GF-D8 (cell line): Measurements from ENCODE around the gene ANKRD61.
A peak's percentile ranks its signal among the peaks of the same experiment; 100 is the strongest.
"Not testable (repeated sequence)": the region's sequence is repeated elsewhere in the genome, so short reads cannot be mapped to it uniquely, and the experiment has no call there.

Experiments
- DNase-seq: peaks from one replicate; lab custom pipeline; 2025; lab: John Stamatoyannopoulos, UW

ANKRD61 gene

DNA sequence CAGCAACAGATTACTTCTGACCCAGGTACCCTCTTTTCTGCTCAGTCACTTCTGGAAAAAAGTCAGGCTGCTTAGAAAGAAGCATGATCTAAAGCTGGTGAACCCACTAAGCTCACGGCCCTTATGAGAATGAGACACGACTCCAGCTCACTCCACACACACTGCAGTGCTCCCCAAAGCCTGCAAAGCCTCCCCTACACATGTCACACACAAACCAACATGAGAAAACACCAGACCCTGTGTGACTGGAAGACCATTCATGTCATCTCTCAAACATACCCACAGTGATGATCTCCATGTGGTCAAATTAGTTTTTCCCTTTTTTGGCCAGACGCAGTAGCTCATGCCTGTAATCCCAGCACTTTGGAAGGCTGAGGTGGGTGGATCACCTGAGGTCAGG is 391 bp downstream of the ANKRD61 start:
- DNase-seq = no peak

DNA sequence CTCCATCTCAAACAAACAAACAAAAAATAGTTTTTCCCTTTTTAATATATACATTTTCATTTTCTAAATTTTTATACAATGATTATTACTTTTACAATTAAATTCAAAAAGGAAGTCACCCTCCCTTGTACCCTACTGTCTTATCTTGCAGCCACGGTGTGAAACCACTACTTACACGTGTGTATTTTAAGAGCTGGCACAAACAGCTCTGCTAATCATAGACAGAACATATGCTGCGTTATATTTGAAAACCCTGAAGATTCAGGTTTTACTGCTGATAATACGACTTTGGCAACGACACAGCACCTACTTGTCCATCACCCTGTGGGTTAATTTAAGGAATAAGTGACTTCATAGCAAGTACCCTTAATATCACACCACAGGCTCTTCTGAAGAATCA is 991 bp downstream of the ANKRD61 start:
- DNase-seq = no peak

DNA sequence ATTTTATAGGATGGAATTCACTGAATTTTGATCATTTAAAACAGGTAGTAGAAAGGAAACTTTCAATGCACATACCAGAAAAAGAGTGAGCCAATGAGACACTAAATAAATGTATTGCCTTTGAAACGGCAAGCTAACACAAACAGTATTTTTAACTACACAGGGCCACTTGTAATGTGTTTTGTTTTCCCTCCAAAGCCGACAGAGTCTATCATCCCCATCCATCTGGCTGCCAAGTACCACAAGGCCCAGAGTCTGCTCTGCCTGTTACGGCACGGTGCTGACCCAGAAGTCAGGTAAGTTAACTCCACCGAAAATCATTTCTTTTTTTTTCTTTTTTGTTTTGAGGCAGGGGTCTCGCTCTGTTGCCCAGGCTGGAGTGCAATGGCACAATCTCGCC is 1.5 kb downstream of the ANKRD61 start:
- DNase-seq = no peak

DNA sequence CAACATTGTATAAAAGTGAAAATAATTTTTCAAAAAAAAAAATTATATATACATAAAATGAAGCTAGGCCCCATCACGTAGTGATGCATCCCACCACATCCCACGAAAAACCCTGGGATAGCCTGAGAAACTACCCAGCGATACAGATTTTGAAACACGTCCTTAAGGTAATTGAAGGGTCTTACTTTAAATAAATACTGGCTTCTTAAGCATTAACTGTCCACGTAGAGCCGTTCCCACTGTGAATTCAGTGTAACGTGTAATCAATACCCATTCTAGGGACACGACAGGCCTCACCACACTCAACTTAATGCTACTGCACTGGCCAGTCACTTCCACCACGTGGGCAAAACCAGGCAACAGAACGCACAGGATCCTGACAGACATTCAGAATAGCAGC is 4.0 kb downstream of the ANKRD61 start:
- DNase-seq = no peak

DNA sequence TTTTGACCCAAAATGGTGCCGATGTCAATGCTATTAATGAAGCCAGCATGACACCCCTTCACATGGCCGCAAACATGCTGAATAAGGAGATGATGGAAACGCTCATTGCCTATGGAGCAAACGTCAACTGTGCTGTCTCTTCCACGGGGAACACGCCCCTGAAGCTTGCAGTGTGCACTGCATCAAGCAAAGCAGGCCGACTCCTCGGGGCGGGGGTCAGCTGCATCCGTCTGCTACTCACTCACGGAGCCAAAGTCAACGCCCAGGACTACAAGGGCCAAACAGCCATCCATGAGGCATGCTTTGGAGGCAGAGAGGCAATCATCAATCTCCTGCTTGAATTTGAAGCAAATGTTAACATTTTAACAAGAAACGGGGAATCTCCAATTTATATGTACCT is 4.5 kb downstream of the ANKRD61 start:
- DNase-seq = no peak

DNA sequence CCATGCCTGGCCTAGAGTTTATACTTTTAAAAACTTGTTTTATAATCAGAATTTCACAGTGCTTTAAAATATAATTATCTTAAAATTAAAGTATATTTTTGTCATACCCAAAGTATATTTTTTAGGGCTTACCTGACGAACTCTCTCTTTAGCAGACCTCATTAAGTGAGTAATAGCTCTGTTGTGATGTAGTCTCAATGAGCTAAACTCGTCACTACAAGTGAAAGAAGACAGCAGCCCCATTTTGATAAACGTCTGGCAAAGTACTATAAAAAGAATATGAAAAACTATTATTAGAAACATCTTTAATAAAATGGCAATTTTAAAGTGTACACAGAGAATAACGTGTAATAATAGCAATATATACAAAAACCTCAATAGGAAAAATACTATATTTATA is 18.6 kb downstream of the ANKRD61 start:
- DNase-seq = no peak

DNA sequence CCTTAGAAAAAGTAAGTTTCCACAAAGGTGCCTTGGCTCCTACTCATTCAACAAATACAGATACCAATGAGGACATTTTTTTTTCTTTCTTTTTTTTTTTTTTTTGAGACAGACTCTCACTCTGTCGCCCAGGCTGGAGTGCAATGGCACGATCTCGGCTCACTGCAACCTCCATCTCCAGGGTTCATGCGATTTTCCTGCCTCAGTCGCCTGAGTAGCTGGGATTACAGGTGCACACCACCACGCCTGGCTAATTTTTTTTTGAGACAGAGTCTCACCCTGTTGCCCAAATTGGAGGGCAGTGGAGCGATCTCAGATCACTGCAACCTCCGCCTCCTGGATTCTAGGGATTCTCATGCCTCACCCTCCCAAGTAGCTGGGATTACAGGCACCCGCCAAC is 20.0 kb downstream of the ANKRD61 start:
- not testable (repeated sequence) for DNase-seq

DNA sequence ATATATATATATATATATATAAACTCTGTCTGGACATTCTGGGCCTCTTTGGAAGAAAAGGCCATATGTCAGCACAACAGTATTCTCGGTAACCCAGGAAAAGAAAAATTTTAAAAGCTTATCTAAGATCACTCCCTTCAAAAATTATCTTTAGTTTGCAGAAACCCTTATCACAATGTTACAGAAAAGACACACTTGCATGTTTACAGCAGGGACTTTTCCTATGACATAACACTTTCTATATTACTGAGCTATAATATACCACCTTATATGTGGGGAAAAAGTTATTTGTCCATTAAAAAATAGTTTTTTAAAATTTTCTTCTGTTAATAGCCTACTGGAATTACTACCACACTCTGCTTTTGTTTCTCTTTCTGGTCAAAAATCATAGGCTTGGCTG is 25.4 kb downstream of the ANKRD61 start:
- DNase-seq = no peak

DNA sequence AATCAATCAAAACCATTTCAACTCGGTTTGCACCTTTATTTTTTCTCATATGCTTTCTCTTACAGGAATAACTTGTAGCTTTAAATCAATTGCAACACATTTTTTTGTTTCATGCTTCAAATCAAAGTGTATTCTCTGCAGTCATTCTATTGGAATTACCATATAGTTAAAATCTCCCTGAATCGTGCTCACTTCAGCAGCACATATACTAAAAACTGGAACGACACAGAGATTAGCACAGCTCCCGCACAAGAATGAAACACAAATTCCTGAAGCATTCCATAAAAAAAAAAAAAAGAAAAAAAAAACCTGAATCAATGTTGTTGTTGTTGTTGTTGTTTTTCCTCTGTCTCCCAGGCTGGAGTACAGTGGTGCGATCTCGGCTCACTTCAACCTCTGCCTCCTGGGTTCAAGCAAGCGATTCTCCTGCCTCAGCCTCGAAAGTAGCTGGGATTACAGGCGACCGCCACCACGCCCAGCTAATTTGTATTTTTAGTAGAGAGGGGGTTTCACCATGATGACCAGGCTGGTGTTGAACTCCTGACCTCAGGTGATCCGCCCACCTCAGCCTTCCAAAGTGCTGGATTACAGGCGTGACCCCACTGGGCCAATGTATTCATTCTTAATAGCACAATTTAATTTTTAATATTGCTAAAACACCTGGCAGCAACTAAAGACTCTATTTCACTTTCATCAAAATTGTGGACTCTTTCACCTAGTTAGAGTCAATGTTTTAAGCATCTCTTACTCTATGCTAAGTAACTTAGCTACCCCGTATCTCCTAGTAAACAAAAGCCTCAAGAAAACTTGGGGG is 26.3 kb downstream of the ANKRD61 start:
- no peak for DNase-seq

DNA sequence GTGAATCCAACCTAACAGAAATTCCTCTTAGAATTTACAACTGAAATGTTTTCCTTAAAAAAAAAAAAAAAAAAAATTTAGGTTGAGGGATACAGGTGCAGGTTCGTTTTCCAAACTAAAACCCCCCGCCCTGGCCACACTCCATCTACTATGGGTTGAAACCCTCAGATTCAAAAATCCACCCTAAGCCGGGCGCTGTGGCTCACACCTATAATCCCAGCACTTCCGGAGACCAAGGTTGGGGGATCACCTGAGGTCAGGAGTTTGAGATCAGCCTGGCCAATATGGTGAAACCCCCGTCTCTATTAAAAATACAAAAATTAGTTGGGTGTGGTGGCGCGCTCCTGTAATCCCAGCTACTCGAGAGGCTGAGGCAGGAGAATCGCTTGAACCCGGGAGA is 28.8 kb downstream of the ANKRD61 start:
- not testable (repeated sequence) for DNase-seq

DNA sequence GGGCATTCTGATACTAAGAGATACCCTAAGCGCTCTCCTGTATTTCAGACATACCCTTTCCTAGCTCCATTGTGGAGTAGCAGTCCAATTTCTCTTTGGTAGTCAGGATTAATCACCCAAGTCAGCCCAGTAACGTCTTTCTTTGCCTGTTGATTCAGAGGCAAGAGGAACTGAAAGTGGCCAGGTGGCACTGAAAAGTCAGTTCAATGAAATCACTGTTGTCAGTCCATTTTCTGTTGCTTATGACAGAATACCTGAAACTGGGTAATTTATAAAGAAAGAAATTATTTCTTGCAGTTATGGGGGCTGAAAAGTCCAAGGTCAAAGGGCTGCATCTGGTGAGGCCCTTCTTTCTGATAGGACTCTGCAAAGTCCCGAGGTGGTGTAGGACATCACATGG is 40.2 kb downstream of the ANKRD61 start:
- no peak for DNase-seq

DNA sequence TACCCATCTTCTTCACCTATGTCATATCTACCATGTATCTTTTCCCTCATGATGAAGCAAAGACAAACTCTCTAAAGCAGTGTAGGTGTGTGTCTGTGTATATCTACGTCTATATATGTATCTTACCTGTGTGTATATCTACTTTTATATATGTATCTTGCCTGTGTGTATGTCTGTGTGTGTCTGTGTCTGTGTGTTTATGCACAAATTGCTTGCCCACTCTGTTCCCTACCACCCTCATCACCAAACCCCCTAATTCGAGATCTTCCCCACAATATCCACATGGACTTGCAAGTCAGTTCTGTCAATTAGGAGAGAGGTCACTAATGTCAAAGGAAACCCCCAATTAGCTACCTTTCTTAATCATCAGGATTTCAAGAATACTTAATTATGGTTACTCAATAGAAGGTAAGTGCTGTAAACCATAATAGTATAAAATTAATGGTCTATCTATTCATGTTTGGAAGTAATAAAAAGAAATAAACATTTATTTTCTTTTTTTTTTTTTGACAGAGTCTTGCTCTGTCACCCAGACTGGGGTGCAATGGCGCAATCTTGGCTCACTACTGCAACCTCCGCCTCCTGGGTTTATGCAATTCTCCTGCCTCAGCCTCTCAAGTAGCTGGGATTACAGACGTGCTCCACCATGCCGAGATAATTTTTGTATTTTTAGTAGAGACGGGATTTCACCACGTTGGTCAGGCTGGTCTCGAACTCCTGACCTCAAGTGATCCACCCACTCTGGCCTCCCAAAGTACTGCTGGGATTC is 43.6 kb downstream of the ANKRD61 start:
- DNase-seq = peak; percentile 20

DNA sequence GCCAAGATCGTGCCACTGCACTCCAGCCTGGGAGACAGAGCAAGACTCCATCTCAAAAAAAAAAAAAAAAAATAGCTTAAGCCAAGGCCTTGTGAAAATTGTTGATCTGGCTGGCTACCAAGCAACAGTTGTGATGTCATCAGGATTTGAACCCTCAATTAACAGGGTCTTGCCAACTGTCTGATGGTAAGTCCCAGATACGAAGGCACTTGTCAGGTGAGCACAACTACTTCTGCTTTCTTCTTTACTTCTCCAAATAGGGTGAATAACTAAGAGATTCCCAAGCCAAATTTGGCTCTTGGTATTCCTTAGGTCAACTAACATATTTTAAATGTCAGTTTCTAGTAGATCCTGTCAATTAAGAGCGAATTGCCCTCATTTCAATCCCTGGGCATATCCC is 47.4 kb downstream of the ANKRD61 start:
- DNase-seq = no peak

DNA sequence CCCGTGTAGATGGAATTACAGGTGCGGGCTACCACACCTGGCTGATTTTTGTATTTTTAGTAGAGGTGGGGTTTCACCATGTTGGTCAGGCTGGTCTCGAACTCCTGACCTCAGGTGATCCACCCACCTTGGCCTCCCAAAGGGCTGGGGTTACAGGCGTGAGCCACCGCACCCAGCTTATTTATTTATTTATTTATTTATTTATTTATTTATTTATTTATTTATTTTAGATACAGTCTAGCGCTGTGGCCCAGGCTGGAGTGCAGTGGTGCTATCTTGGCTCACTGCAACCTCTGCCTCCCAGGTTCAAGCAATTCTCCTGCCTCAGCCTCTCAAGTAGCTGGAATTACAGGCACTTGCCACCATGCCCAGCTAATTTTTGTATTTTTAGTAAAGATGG is 51.9 kb downstream of the ANKRD61 start:
- DNase-seq = not testable (repeated sequence)
